Measurements from ENCODE around the gene NDUFC1.
"Not testable (repeated sequence)": the region's sequence is repeated elsewhere in the genome, so short reads cannot be mapped to it uniquely, and the experiment has no call there.

The NDUFC1 gene

GRCh38 chr4:139301821-139302611, at the start of gene NDUFC1:
Gene NDUFC1, minus strand, starts transcription at chr4:139302477. Its CDS starts 6,679 bp downstream, at chr4:139295798.
- peak; percentile 11 for DNase-seq

- no peak for DNase-seq
Observed at GRCh38 chr4:139337612-139338011, 35.3 kb upstream of the NDUFC1 start.

- no peak for DNase-seq
Observed at GRCh38 chr4:139333046-139333445, 30.8 kb upstream of the NDUFC1 start.

- no peak for DNase-seq
Observed at GRCh38 chr4:139331185-139331584, 28.9 kb upstream of the NDUFC1 start.

GRCh38 chr4:139330283-139330682, 28.0 kb upstream of the NDUFC1 start:
- DNase-seq = no peak

GRCh38 chr4:139329665-139330200, 27.5 kb upstream of the NDUFC1 start:
- DNase-seq = no peak

- DNase-seq = no peak
Observed at GRCh38 chr4:139324620-139325019, 22.3 kb upstream of the NDUFC1 start.

- not testable (repeated sequence) for DNase-seq
Observed at GRCh38 chr4:139322541-139322940, 20.3 kb upstream of the NDUFC1 start.

- not testable (repeated sequence) for DNase-seq
Observed at GRCh38 chr4:139322070-139322469, 19.8 kb upstream of the NDUFC1 start.

- DNase-seq = no peak
Observed at GRCh38 chr4:139319571-139319970, 17.3 kb upstream of the NDUFC1 start.

- DNase-seq = no peak
Observed at GRCh38 chr4:139317635-139318034, 15.4 kb upstream of the NDUFC1 start.

- no peak for DNase-seq
Observed at GRCh38 chr4:139316733-139317132, 14.5 kb upstream of the NDUFC1 start.

GRCh38 chr4:139315221-139315675, 13.0 kb upstream of the NDUFC1 start:
- DNase-seq = no peak

- no peak for DNase-seq
Observed at GRCh38 chr4:139314047-139314800, 11.9 kb upstream of the NDUFC1 start.

- DNase-seq = not testable (repeated sequence)
Observed at GRCh38 chr4:139313414-139313813, 11.1 kb upstream of the NDUFC1 start.

GRCh38 chr4:139312552-139313332, 10.5 kb upstream of the NDUFC1 start:
- DNase-seq = no peak

- DNase-seq = no peak
Observed at GRCh38 chr4:139311909-139312308, 9.6 kb upstream of the NDUFC1 start.

- no peak for DNase-seq
Observed at GRCh38 chr4:139304920-139305319, 2.6 kb upstream of the NDUFC1 start.

GRCh38 chr4:139301113-139301820, 1.0 kb downstream of the NDUFC1 start, which contains the start of gene NAA15:
Gene NAA15, plus strand, starts transcription at chr4:139301505. Its CDS starts 273 bp downstream, at chr4:139301778.
- peak; percentile 97 for DNase-seq

- no peak for DNase-seq
Observed at GRCh38 chr4:139300431-139301112, 1.7 kb downstream of the NDUFC1 start.

GRCh38 chr4:139299536-139299935, 2.7 kb downstream of the NDUFC1 start:
- no peak for DNase-seq

All from NCI-H446 treated with DMSO at 0.1 percent for 48 hours (cell line).